ENCODE results near the gene UBE2E2. TPM values are rescaled to one million over a fixed set of nuclear protein-coding genes. Genes with fewer than 3 reads are reported as not detected.
A peak's percentile ranks its signal among the peaks of the same experiment; 100 is the strongest.

UBE2E2 gene
- total RNA-seq, 1 experiment from 2014 or later: 25.1 TPM

GRCh38 chr3:23302271-23302670 is 99.1 kb downstream of the UBE2E2 start:
- Mint-ChIP-seq H3K4me1 (ENCODE audit: low read depth, unreplicated experiment) (no peaks in the 10 kb centered on the region), H3K4me3 (ENCODE audit: low read depth, unreplicated experiment) (no peak overlapping the region), H3K36me3 (ENCODE audit: insufficient read depth, unreplicated experiment) (no peaks in the 10 kb centered on the region), H3K9me3 (ENCODE audit: low read depth, unreplicated experiment) (peaks cover 2% of the 10 kb centered on the region), H3K27me3 (ENCODE audit: unreplicated experiment) (no peaks in the 10 kb centered on the region), H3K27ac (ENCODE audit: unreplicated experiment) (peak overlapping the region; percentile 20)
- no TSS peak for BruUV-seq (replicated peaks)
- TF ChIP-seq CTCF (IDR thresholded peaks at IDR 0.05; ENCODE audit: unreplicated experiment): no peak
- DNase-seq: no peak
- CTCF ChIA-PET: no interaction called here
- intact Hi-C loops (cut with micrococcal nuclease; ENCODE audit: unreplicated experiment): no loop called here

GRCh38 chr3:23303601-23304217 is 100.6 kb downstream of the UBE2E2 start:
- BruUV-seq (replicated peaks): no TSS peak
- no peak overlapping the region for H3K27ac Mint-ChIP-seq (ENCODE audit: unreplicated experiment)
- H3K36me3 Mint-ChIP-seq (ENCODE audit: insufficient read depth, unreplicated experiment): no peaks in the 10 kb centered on the region

GRCh38 chr3:23304424-23304823 is 101.3 kb downstream of the UBE2E2 start:
- Mint-ChIP-seq H3K9me3 (ENCODE audit: low read depth, unreplicated experiment) (peaks cover 2% of the 10 kb centered on the region), H3K36me3 (ENCODE audit: insufficient read depth, unreplicated experiment) (no peaks in the 10 kb centered on the region), H3K4me1 (ENCODE audit: low read depth, unreplicated experiment) (no peaks in the 10 kb centered on the region), H3K27me3 (ENCODE audit: unreplicated experiment) (no peaks in the 10 kb centered on the region), H3K27ac (ENCODE audit: unreplicated experiment) (no peak overlapping the region), H3K4me3 (ENCODE audit: low read depth, unreplicated experiment) (no peak overlapping the region)
- no TSS peak for BruUV-seq (replicated peaks)
- intact Hi-C loops (cut with micrococcal nuclease; ENCODE audit: unreplicated experiment): no loop called here
- CTCF ChIA-PET: no interaction called here
- DNase-seq: no peak
- TF ChIP-seq CTCF (IDR thresholded peaks at IDR 0.05; ENCODE audit: unreplicated experiment): no peak

More at GRCh38 chr3:23303601-23304217, 100.6 kb downstream of the UBE2E2 start:
- DNase-seq: no peak
- intact Hi-C loops (cut with micrococcal nuclease; ENCODE audit: unreplicated experiment): no loop called here
- TF ChIP-seq CTCF (IDR thresholded peaks at IDR 0.05; ENCODE audit: unreplicated experiment): no peak
- CTCF ChIA-PET: no interaction called here
- H3K27me3 Mint-ChIP-seq (ENCODE audit: unreplicated experiment): no peaks in the 10 kb centered on the region
- H3K4me3 Mint-ChIP-seq (ENCODE audit: low read depth, unreplicated experiment): no peak overlapping the region
- H3K9me3 Mint-ChIP-seq (ENCODE audit: low read depth, unreplicated experiment): peaks cover 2% of the 10 kb centered on the region
- H3K4me1 Mint-ChIP-seq (ENCODE audit: low read depth, unreplicated experiment): no peaks in the 10 kb centered on the region

GRCh38 chr3:23308986-23309625 is 106.0 kb downstream of the UBE2E2 start:
- CTCF ChIA-PET: no interaction called here
- no TSS peak for BruUV-seq (replicated peaks)
- Mint-ChIP-seq H3K36me3 (ENCODE audit: insufficient read depth, unreplicated experiment) (no peaks in the 10 kb centered on the region), H3K27me3 (ENCODE audit: unreplicated experiment) (no peaks in the 10 kb centered on the region), H3K4me3 (ENCODE audit: low read depth, unreplicated experiment) (no peak overlapping the region), H3K9me3 (ENCODE audit: low read depth, unreplicated experiment) (no peaks in the 10 kb centered on the region), H3K27ac (ENCODE audit: unreplicated experiment) (no peak overlapping the region), H3K4me1 (ENCODE audit: low read depth, unreplicated experiment) (no peaks in the 10 kb centered on the region)
- intact Hi-C loops (cut with micrococcal nuclease; ENCODE audit: unreplicated experiment): no loop called here
- TF ChIP-seq CTCF (IDR thresholded peaks at IDR 0.05; ENCODE audit: unreplicated experiment): no peak
- no peak for DNase-seq
